BLaER1 treated with 17β-estradiol and CSF1 and Interleukin-3, amounts not matched to agents 10 nM and 100 nM (cell line): ENCODE results near the gene CYFIP2.

Experiments
- H3K27ac ChIP-seq, 11 experiments: shearing (Covaris generic); formaldehyde crosslinking; 2 replicates each; pipeline ENCODE4 v1.8.1; 2022
- H3K27me3 ChIP-seq, 11 experiments: shearing (Covaris generic); formaldehyde crosslinking; 2 replicates each; pipeline ENCODE4 v1.8.1; 2022
- H3K36me3 ChIP-seq, 11 experiments: shearing (Covaris generic); formaldehyde crosslinking; 2 replicates each; pipeline ENCODE4 v1.8.1; 2022
- H3K4me1 ChIP-seq, 10 experiments: shearing (Covaris generic); formaldehyde crosslinking; 2 replicates each; pipeline ENCODE4 v1.8.1; 2022
- H3K4me2 ChIP-seq, 11 experiments: shearing (Covaris generic); formaldehyde crosslinking; 2 replicates each; pipeline ENCODE4 v1.8.1; 2022
- H3K4me3 ChIP-seq, 10 experiments: shearing (Covaris generic); formaldehyde crosslinking; 2 replicates each; pipeline ENCODE4 v1.8.1; 2022
- H3K9ac ChIP-seq, 11 experiments: shearing (Covaris generic); formaldehyde crosslinking; 2 replicates each; pipeline ENCODE4 v1.8.1; 2022
- H3K9me3 ChIP-seq, 11 experiments: shearing (Covaris generic); formaldehyde crosslinking; replicated peaks in 1 of 11; 2 replicates each; pipeline ENCODE4 v1.8.1; 2022
- H4K20me1 ChIP-seq, 11 experiments: shearing (Covaris generic); formaldehyde crosslinking; 2 replicates each; pipeline ENCODE4 v1.8.1; 2022
- Cebpa-rat ChIP-seq, 11 experiments: shearing (Covaris generic); IDR thresholded peaks; 2 replicates each; pipeline ENCODE4 v1.8.1; 2022

CYFIP2 gene

DNA sequence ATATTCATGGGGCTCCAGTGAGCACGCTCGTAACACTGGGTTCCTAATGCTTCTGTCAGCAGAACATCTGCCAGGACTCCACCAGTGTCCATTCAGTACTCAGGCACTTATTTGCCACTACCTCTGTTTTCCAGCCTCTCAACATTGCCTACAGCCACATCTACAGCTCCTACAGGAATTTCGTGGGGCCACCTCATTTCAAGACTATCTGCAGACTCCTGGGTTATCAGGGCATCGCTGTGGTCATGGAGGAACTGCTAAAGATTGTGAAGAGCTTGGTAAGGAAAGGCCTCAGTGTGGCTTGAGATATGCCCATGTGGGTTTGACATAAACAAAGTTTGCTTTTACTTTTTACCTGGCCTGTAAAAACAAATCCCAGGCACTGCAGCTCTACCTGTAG lies 92.9 kb downstream of the CYFIP2 start:
- no peak for TF ChIP-seq Cebpa-rat (IDR thresholded peaks at IDR 0.05)
- no peak overlapping the region for H3K9ac ChIP-seq
- H3K27ac ChIP-seq: no peak overlapping the region

DNA sequence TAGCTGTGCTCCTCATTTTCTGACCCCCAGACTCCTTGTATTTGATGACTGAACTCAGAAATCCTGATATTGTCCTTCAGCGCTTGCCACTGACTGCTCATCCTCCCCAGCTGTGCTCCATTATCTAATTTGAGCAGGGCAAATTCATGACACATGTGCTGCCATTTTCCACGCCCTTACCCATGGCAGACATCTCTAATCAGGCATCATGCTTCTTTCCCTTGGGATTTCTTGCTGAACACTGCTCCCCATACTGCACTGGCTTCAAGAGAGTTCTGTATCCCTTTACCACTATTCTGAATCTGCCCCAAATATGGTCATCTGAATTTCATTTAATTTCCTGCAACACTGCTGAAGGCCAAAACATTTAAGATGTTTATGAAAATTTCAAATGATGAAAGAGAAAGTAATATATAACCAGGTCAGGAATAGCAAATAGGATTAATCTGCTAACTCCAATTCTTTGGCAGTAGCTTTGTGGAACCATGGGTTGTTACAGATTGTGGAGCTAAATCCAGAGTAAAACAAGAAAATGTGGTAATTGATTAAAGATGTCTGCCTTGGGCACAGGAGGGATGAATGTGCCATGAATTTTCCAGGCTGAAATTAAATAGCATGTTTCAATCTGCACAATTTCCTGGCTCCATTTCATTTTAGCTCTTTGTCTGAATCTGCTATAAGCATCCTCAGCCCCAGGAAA lies 93.6 kb downstream of the CYFIP2 start:
- Histone ChIP-seq H3K27me3 (no peaks in the 10 kb centered on the region), H3K4me2 (no peak overlapping the region), H3K36me3 (peaks cover 50 to 99% (median 94%) of the 10 kb centered on the region in 11 experiments), H3K4me1 (peaks cover 0 to 6% (median 0%) of the 10 kb centered on the region in 10 experiments; a peak in 2 of 20 replicates), H4K20me1 (no peaks in the 10 kb centered on the region; a peak in 1 of 22 replicates), H3K27ac (no peak overlapping the region), H3K9ac (no peak overlapping the region), H3K4me3 (no peak overlapping the region), H3K9me3 (no peaks in the 10 kb centered on the region)
- no peak for TF ChIP-seq Cebpa-rat (IDR thresholded peaks at IDR 0.05)

More for the DNA sequence above, 92.9 kb downstream of the CYFIP2 start:
- no peak overlapping the region for H3K4me2 ChIP-seq
- H3K9me3 ChIP-seq: no peaks in the 10 kb centered on the region
- H3K27me3 ChIP-seq: no peaks in the 10 kb centered on the region
- H4K20me1 ChIP-seq: no peaks in the 10 kb centered on the region; a peak in 1 of 22 replicates
- peaks cover 0 to 6% (median 0%) of the 10 kb centered on the region in 10 experiments; a peak in 2 of 20 replicates for H3K4me1 ChIP-seq
- H3K4me3 ChIP-seq: no peak overlapping the region
- peaks cover 50 to 100% (median 90%) of the 10 kb centered on the region in 11 experiments for H3K36me3 ChIP-seq

DNA sequence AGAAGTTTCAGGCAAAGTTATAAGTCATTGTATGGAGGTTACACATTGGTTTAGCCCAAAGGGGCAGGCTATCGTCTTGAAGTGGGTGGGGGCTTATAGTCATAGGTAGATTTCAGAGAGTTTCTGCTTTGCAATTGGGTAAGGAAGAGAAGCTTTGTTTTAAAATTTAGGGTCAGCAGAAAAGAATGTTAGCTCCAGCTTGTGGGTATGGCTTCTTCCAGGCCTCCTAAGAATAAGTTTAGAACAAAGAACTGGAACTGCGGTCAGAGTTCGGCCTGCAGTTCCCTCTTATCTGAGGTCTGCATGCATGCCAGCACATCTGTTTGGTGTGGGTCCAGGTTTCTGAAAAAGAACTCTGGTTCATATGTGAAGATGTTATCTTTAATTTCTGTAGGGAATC lies 96.1 kb downstream of the CYFIP2 start:
- Histone ChIP-seq H3K36me3 (peaks cover 55 to 98% (median 95%) of the 10 kb centered on the region in 11 experiments), H3K4me2 (no peak overlapping the region), H3K4me3 (no peak overlapping the region), H3K27me3 (no peaks in the 10 kb centered on the region), H3K27ac (no peak overlapping the region), H3K9ac (no peak overlapping the region), H4K20me1 (peaks cover 0 to 3% (median 0%) of the 10 kb centered on the region in 11 experiments; a peak in 1 of 22 replicates), H3K4me1 (peaks cover 0 to 6% (median 0%) of the 10 kb centered on the region in 10 experiments; a peak in 2 of 20 replicates), H3K9me3 (no peaks in the 10 kb centered on the region)
- TF ChIP-seq Cebpa-rat (IDR thresholded peaks at IDR 0.05): no peak

DNA sequence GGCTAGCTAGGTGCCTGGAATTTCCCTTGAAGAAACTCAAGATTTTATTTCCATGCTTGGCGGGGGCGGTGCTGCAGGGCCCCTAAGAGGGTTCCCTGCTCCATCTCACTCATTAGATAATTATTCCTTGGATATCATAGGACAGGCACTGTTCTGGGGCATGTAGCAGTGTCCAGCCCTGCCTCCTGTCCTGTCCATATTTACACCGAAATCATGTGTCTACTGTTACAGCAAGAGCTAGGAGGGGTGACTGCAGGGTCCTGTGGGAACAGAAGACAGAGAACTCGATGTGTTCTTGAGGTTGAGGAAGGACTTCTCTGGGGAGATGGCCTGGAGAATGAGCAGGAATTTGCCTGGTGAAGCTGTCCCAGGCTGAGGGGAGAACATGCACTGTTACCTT lies 96.6 kb downstream of the CYFIP2 start:
- TF ChIP-seq Cebpa-rat (IDR thresholded peaks at IDR 0.05): no peak
- Histone ChIP-seq H3K36me3 (peaks cover 60 to 98% (median 96%) of the 10 kb centered on the region in 11 experiments), H3K4me2 (no peak overlapping the region), H4K20me1 (peaks cover 0 to 6% (median 0%) of the 10 kb centered on the region in 11 experiments; a peak in 1 of 22 replicates), H3K9me3 (no peaks in the 10 kb centered on the region), H3K9ac (0 out of 22 replicates have a peak overlapping the region, but pooled peaks of 1 of the 11 experiments have one; percentile 27), H3K4me3 (no peak overlapping the region), H3K27ac (no peak overlapping the region), H3K27me3 (no peaks in the 10 kb centered on the region), H3K4me1 (peaks cover 0 to 6% (median 0%) of the 10 kb centered on the region in 10 experiments; a peak in 2 of 20 replicates)

DNA sequence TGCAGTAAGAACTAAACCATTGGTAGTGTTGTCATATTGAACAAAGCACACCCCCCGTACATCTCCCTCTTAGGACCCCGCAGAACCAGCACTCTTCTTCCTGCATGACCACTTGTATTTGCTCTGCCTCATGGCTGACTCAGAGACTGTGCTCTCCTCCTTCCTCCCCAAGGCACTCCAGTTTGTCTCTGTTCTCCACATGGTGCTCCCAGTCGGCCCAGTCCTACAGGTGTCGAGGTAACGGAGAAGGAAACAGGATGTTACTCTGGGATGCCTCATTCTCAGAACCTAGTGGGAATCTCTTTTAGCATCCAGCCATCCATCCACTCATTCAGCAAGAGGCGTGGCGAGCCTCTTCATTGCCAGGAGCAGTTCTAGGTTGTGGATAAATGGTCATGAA lies 97.1 kb downstream of the CYFIP2 start:
- peaks cover 0 to 6% (median 0%) of the 10 kb centered on the region in 11 experiments; a peak in 1 of 22 replicates for H4K20me1 ChIP-seq
- H3K4me2 ChIP-seq: no peak overlapping the region
- H3K4me3 ChIP-seq: no peak overlapping the region
- H3K9ac ChIP-seq: no peak overlapping the region
- H3K4me1 ChIP-seq: peaks cover 0 to 6% (median 0%) of the 10 kb centered on the region in 10 experiments; a peak in 2 of 20 replicates
- no peak overlapping the region for H3K27ac ChIP-seq
- H3K9me3 ChIP-seq: no peaks in the 10 kb centered on the region
- no peak for TF ChIP-seq Cebpa-rat (IDR thresholded peaks at IDR 0.05)
- H3K36me3 ChIP-seq: peaks cover 57 to 98% (median 94%) of the 10 kb centered on the region in 11 experiments
- H3K27me3 ChIP-seq: no peaks in the 10 kb centered on the region

DNA sequence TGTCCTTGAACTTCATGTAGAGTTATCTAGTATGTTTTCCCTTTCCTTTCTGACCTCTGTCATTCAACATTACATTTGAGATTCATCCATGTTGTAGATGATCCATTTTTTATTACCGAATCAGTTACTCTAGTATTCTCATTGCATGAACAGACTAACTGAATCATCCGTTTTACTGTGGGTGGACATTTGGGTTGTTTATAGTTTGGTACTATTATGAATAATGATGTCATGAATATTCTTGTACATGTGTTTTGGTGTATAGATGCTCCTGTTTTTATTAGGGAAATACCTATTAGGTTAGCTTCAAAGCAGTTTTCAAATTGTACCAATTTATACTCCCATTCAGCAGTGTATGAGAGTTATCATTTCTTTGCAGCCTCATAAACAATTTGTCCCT lies 99.8 kb downstream of the CYFIP2 start:
- TF ChIP-seq Cebpa-rat (IDR thresholded peaks at IDR 0.05): no peak
- no peak overlapping the region for H3K4me3 ChIP-seq
- no peaks in the 10 kb centered on the region for H3K27me3 ChIP-seq
- H3K4me2 ChIP-seq: no peak overlapping the region
- H3K36me3 ChIP-seq: peaks cover 59 to 98% (median 92%) of the 10 kb centered on the region in 11 experiments
- peaks cover 0 to 6% (median 0%) of the 10 kb centered on the region in 10 experiments; a peak in 2 of 20 replicates for H3K4me1 ChIP-seq
- peaks cover 0 to 6% (median 0%) of the 10 kb centered on the region in 11 experiments; a peak in 2 of 22 replicates for H4K20me1 ChIP-seq
- H3K9ac ChIP-seq: no peak overlapping the region
- H3K27ac ChIP-seq: no peak overlapping the region
- H3K9me3 ChIP-seq: no peaks in the 10 kb centered on the region

DNA sequence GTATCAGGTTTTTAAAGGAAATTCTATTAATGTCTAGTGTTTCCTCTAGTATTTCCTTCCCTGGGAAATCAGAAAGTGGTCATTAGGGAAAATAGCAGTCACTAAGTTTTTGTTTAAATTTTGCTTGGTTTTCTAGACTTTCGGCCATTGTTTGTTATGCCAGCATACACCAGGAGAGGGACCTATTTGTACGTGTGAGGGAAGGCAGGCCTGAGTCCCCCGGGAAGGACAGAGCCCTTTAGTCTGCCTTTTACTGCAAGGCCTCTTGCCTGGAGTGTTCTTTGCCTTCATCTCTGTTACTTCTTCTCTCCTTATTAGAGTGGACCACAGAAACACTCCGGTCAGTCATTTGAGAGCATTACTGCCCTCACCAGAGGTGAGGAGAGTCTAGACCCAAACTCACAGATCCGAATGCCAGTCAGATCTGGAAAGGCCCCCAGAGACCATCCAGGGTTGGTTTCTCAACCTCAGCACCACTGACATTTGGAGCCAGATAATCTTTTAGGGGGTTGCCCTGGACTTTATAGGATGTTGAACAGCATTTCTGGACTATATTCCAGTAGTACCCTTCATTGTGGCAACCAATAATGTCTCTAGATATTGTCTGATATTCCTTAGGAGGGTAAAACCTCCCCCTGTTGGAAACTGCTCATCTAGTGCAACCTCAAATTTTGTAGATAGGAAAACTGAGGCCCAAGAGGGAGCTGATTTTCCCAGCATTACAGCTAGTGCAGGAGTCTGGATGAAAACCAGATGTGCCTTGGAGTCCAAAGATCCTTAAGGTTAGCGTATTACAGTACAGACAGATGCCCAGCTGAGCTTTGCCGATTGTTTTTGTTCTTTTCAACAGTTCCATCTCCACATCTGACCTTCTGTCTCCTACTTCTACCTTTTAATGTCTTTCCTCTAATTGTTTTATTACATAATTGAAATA lies 101.1 kb downstream of the CYFIP2 start:
- no peak overlapping the region for H3K4me3 ChIP-seq
- no peak overlapping the region for H3K9ac ChIP-seq
- no peak overlapping the region for H3K4me2 ChIP-seq
- H3K4me1 ChIP-seq: no peaks in the 10 kb centered on the region; a peak in 1 of 20 replicates
- no peaks in the 10 kb centered on the region for H3K9me3 ChIP-seq
- H3K36me3 ChIP-seq: peaks cover 58 to 98% (median 91%) of the 10 kb centered on the region in 11 experiments
- H3K27me3 ChIP-seq: no peaks in the 10 kb centered on the region
- TF ChIP-seq Cebpa-rat (IDR thresholded peaks at IDR 0.05): no peak
- H4K20me1 ChIP-seq: peaks cover 0 to 6% (median 0%) of the 10 kb centered on the region in 11 experiments; a peak in 1 of 22 replicates
- H3K27ac ChIP-seq: no peak overlapping the region

DNA sequence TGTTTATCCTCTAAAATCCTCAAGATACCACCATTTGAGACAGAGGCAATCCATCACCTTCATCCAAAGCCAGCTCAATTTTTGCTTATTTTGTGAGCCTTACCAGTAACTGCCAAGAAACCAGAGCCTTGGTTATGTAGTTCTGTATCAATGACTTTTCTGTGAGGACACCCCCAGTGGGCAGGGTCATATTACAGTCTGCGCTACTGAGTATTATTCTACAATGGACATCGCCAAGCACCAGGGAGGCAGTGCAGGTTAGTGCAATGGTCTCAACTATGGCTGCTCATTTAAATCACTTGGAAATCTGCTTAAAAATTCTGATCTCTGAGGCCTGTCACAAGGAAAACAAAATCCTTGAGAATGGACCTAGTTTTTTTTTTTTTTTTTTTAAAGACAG lies 103.6 kb downstream of the CYFIP2 start:
- no peaks in the 10 kb centered on the region for H3K9me3 ChIP-seq
- H3K9ac ChIP-seq: no peak overlapping the region
- no peak for TF ChIP-seq Cebpa-rat (IDR thresholded peaks at IDR 0.05)
- no peaks in the 10 kb centered on the region for H3K4me1 ChIP-seq
- H3K4me2 ChIP-seq: no peak overlapping the region
- H3K27me3 ChIP-seq: no peaks in the 10 kb centered on the region
- no peak overlapping the region for H3K4me3 ChIP-seq
- peaks cover 62 to 100% (median 95%) of the 10 kb centered on the region in 11 experiments; a peak in 21 of 22 replicates for H3K36me3 ChIP-seq
- H3K27ac ChIP-seq: no peak overlapping the region
- H4K20me1 ChIP-seq: peaks cover 0 to 6% (median 0%) of the 10 kb centered on the region in 11 experiments; a peak in 1 of 22 replicates

DNA sequence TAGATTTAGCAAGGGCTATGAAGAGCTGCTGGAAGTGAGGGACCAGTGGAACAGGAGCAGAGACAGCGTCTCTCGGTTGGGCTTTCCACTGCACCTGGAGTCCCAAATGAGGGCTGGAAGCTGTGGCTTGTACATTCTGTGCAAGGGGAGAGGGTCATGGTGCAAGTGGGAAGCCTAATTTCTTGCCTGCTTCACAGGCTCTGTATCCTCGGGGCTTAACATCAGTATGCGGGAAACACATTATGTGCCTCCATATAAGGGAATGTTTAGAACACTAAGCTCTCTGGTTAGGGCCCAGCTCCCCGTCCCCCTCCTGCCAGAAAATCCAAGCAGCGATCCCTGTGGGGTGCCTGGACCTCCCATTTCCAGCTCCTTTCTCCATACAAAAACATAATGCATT lies 105.0 kb downstream of the CYFIP2 start:
- H4K20me1 ChIP-seq: peaks cover 0 to 6% (median 0%) of the 10 kb centered on the region in 11 experiments; a peak in 1 of 22 replicates
- H3K4me2 ChIP-seq: no peak overlapping the region
- H3K9me3 ChIP-seq: no peaks in the 10 kb centered on the region
- H3K9ac ChIP-seq: no peak overlapping the region
- no peak overlapping the region for H3K4me3 ChIP-seq
- no peak for TF ChIP-seq Cebpa-rat (IDR thresholded peaks at IDR 0.05)
- peaks cover 71 to 100% (median 95%) of the 10 kb centered on the region in 11 experiments for H3K36me3 ChIP-seq
- H3K27me3 ChIP-seq: no peaks in the 10 kb centered on the region
- no peak overlapping the region for H3K27ac ChIP-seq
- no peaks in the 10 kb centered on the region for H3K4me1 ChIP-seq
